Liver (tissue), 9 donors: ENCODE results near the gene FER. TPM values are rescaled to one million over a fixed set of nuclear protein-coding genes. Genes with fewer than 3 reads are reported as not detected.

Experiments
- DNase-seq: peaks from one replicate; pipeline ENCODE4 v3.0.0-alpha.2; 2017; ENCODE audit warnings: low spot score
- H3K27ac ChIP-seq, 2 donors: one replicate each; pipeline ENCODE4 v1.7.0; 2013; ENCODE audit warnings: inconsistent platforms in 2 of 2, low read length in 2 of 2, control low read depth in 1 of 2, low read depth in 1 of 2, mild to moderate bottlenecking in 1 of 2
- H3K27me3 ChIP-seq, 4 donors: one replicate each; pipeline versions ENCODE4 v1.6.1 to v1.7.0; 2013; ENCODE audit warnings: low read length in 3 of 4, inconsistent platforms in 1 of 4, mild to moderate bottlenecking in 1 of 4, moderate library complexity in 1 of 4; ENCODE audit not compliant: control insufficient read depth in 4 of 4, insufficient read depth in 4 of 4
- H3K36me3 ChIP-seq, 4 donors: one replicate each; pipeline versions ENCODE4 v1.6.1 to v1.7.0; 2013; ENCODE audit warnings: low read length in 3 of 4, mild to moderate bottlenecking in 3 of 4, low read depth in 1 of 4, moderate library complexity in 1 of 4; ENCODE audit not compliant: control insufficient read depth in 4 of 4, insufficient read depth in 3 of 4
- H3K4me1 ChIP-seq, 4 donors: one replicate each; pipeline versions ENCODE4 v1.6.1 to v1.7.0; 2013; ENCODE audit warnings: low read length in 3 of 4, mild to moderate bottlenecking in 3 of 4, moderate library complexity in 1 of 4; ENCODE audit not compliant: control insufficient read depth in 4 of 4, insufficient read depth in 4 of 4
- H3K4me3 ChIP-seq, 3 donors: one replicate each; pipeline versions ENCODE4 v1.6.1 to v1.7.0; 2013; ENCODE audit warnings: low read length in 3 of 3, control low read depth in 1 of 3, low read depth in 1 of 3, mild to moderate bottlenecking in 1 of 3
- H3K9ac ChIP-seq, 2 donors: one replicate each; pipeline ENCODE4 v1.7.0; 2013; ENCODE audit warnings: low read length in 2 of 2, mild to moderate bottlenecking in 2 of 2, moderate library complexity in 2 of 2, control low read depth in 1 of 2, low read depth in 1 of 2
- H3K9me3 ChIP-seq, 4 donors: one replicate each; pipeline versions ENCODE4 v1.6.1 to v1.7.0; 2013; ENCODE audit warnings: low read length in 3 of 4; ENCODE audit not compliant: control insufficient read depth in 4 of 4
- CTCF ChIP-seq: fragments of 150-350 bp; IDR thresholded peaks from 2 replicates; pipeline ENCODE4 v1.5.1; 2017; ENCODE audit warnings: improper control_type of control experiment, low read depth, low read length; ENCODE audit not compliant: missing input control
- FOXA1 ChIP-seq: IDR thresholded peaks from 2 replicates; pipeline ENCODE4 v1.6.1; 2016; ENCODE audit warnings: antibody characterized with exemption
- FOXA2 ChIP-seq: IDR thresholded peaks from 2 replicates; pipeline ENCODE4 v1.6.1; 2016; ENCODE audit warnings: antibody characterized with exemption
- GABPA ChIP-seq, 2 donors: IDR thresholded peaks in 1 of 2; conservative IDR thresholded peaks in 1 of 2; 2 replicates each; pipeline ENCODE4 v1.6.1; 2016; ENCODE audit warnings: antibody characterized with exemption in 2 of 2, mild to moderate bottlenecking in 1 of 2, moderate library complexity in 1 of 2
- HNF4A ChIP-seq, 2 donors: conservative IDR thresholded peaks; 2 replicates each; pipeline ENCODE4 v1.6.1; 2016; ENCODE audit warnings: antibody characterized with exemption in 2 of 2, mild to moderate bottlenecking in 2 of 2
- HNF4G ChIP-seq: IDR thresholded peaks from 2 replicates; pipeline ENCODE4 v1.6.1; 2016; ENCODE audit warnings: antibody characterized with exemption
- JUND ChIP-seq, 2 donors: IDR thresholded peaks; 2 replicates each; pipeline ENCODE4 v1.6.1; 2016; ENCODE audit warnings: antibody characterized with exemption in 2 of 2
- NR2F2 ChIP-seq: IDR thresholded peaks from 2 replicates; pipeline ENCODE4 v1.6.1; 2016; ENCODE audit warnings: antibody characterized with exemption
- RAD21 ChIP-seq, 2 donors: IDR thresholded peaks; 2 replicates each; pipeline ENCODE4 v1.6.1; 2016; ENCODE audit warnings: antibody characterized with exemption in 2 of 2, mild to moderate bottlenecking in 2 of 2
- REST ChIP-seq: IDR thresholded peaks from 2 replicates; pipeline ENCODE4 v1.6.1; 2016; ENCODE audit warnings: antibody characterized with exemption, mild to moderate bottlenecking
- TAF1 ChIP-seq: conservative IDR thresholded peaks from 2 replicates; pipeline ENCODE4 v1.6.1; 2016; ENCODE audit warnings: antibody characterized with exemption, mild to moderate bottlenecking
- YY1 ChIP-seq: IDR thresholded peaks from 2 replicates; pipeline ENCODE4 v1.6.1; 2016; ENCODE audit warnings: antibody characterized with exemption, mild to moderate bottlenecking
- ZBTB33 ChIP-seq: IDR thresholded peaks from 2 replicates; pipeline ENCODE4 v1.6.1; 2016; ENCODE audit warnings: antibody characterized with exemption
- WGBS: extraction: QIAGEN DNeasy Blood & Tissue Kit; methylation state at CpG from one replicate; pipeline ENCODE4 v1.1.7; 2013; 5-methylcytosine and 5-hydroxymethylcytosine counted together
- polyA plus RNA-seq, 2 donors: library from polyadenylated mRNA; stranded (reverse) in 1 of 2; unstranded in 1 of 2; fragments of 200-250 nt in 1 of 2; fragments of >200 nt in 1 of 2; fragmentation: Nextera tagmentation in 1 of 2; extraction: Ambion mirVana in 1 of 2; gene quantifications; one replicate each; pipeline versions ENCODE4 v1.2.1 to v1.2.3, GENCODE V29; 2013 to 2015
- total RNA-seq, 2 donors: library from RNA; depleted of rRNA; stranded (reverse); fragments of >200 nt; gene quantifications; one replicate each; pipeline ENCODE4 v1.2.3, GENCODE V29; 2014
- TF ChIP-seq, protein P1 (sequence below): IDR thresholded peaks from 2 replicates; pipeline ENCODE4 v1.6.1; 2016; ENCODE audit warnings: antibody characterized with exemption
- TF ChIP-seq, protein P2 (sequence below): IDR thresholded peaks from 2 replicates; pipeline ENCODE4 v1.6.1; 2016; ENCODE audit warnings: antibody characterized with exemption
- donor health status: healthy.
- donor health status: healthy.
- donor health status: healthy.
- donor health status: healthy.
- donor health status: healthy.

FER gene
- total and polyA plus RNA-seq, 4 donors = 0.83 to 9.8 (median 5.9) TPM

DNA sequence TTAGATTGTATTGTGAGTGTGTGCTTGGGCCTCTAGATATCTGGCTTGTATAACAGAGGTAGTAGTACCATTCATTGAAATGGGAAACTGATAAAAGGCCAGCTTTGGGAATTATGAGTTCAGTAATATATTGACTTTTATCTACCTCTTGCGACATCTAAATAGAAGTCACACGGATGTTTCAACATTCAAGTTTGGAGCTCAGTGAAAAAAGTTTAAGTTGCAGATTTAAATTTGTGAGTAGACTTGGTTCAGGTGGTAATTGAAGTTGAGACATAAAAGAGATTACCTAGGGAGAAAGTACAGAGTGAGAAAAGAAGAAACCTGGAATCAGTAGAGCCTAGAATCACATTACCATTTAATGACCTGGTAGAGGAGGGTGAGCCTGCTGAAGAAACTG lies 189.5 kb downstream of the FER start (continued):
- no peak for TF ChIP-seq ZBTB33
- TF ChIP-seq JUND (IDR thresholded peaks at IDR 0.05) = no peak
- no peak for TF ChIP-seq FOXA2
- no peak for TF ChIP-seq GABPA (IDR thresholded peaks at IDR 0.05 in 1 of 2, conservative IDR thresholded peaks at IDR 0.05 in 1 of 2)
- no peak for TF ChIP-seq CTCF
- TF ChIP-seq, protein P1, sequence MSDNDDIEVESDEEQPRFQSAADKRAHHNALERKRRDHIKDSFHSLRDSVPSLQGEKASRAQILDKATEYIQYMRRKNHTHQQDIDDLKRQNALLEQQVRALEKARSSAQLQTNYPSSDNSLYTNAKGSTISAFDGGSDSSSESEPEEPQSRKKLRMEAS = no peak
- TF ChIP-seq HNF4G = no peak
- TF ChIP-seq NR2F2 = no peak
- no peak for TF ChIP-seq RAD21 (IDR thresholded peaks at IDR 0.05)

DNA sequence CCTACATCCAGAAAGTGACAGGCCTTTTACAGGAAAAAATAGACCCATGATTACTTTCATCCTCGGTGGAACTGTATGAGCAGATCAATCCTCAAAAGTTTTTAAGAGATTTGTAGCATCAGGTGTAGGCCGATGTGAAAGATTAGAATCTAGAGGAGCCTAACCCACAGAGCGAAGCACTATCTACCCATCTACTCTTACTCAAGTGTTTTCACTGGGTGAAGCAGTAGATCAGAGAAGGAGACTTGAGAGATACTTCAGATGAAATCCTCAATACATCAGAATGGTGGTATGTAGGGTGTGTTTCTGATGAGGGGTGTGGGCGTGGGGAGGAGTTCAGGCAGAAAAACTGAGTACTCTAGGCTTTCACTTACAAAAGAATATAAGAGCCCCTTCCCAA lies 192.8 kb downstream of the FER start:
- WGBS = 97% methylated on average over 4 of the region's 4 CpGs
- TF ChIP-seq HNF4A (conservative IDR thresholded peaks at IDR 0.05) (no peak), TAF1 (no peak), RAD21 (IDR thresholded peaks at IDR 0.05) (no peak), REST (no peak), JUND (IDR thresholded peaks at IDR 0.05) (no peak)
- TF ChIP-seq, protein P1 = no peak
- no peak overlapping the region for H3K4me3 ChIP-seq
- H3K9ac ChIP-seq = no peak overlapping the region
- no peaks in the 10 kb centered on the region for H3K36me3 ChIP-seq
- H3K27me3 ChIP-seq = no peaks in the 10 kb centered on the region
- no peaks in the 10 kb centered on the region for H3K9me3 ChIP-seq
- DNase-seq = no peak
- no peaks in the 10 kb centered on the region for H3K4me1 ChIP-seq
- H3K27ac ChIP-seq = no peak overlapping the region

- Histone ChIP-seq H3K27ac (no peak overlapping the region), H3K4me1 (no peaks in the 10 kb centered on the region), H3K36me3 (peaks cover 0 to 1% (median under 1%) of the 10 kb centered on the region in 4 donors), H3K9me3 (no peaks in the 10 kb centered on the region), H3K9ac (no peak overlapping the region), H3K27me3 (no peaks in the 10 kb centered on the region), H3K4me3 (no peak overlapping the region)
- DNase-seq = no peak
- 91% methylated on average over 2 of the region's 2 CpGs for WGBS
- TF ChIP-seq JUND (IDR thresholded peaks at IDR 0.05) = no peak
- TF ChIP-seq FOXA1 = no peak
- TF ChIP-seq REST = no peak
- TF ChIP-seq, protein P1 = no peak
- no peak for TF ChIP-seq TAF1
- no peak for TF ChIP-seq YY1
- TF ChIP-seq CTCF = no peak
- TF ChIP-seq, protein P2, sequence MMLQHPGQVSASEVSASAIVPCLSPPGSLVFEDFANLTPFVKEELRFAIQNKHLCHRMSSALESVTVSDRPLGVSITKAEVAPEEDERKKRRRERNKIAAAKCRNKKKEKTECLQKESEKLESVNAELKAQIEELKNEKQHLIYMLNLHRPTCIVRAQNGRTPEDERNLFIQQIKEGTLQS = no peak
- TF ChIP-seq HNF4A (conservative IDR thresholded peaks at IDR 0.05) = no peak
Observed at GRCh38 chr5:108941746-108942145, 194.0 kb downstream of the FER start.
